HG03342 (cell line): ENCODE data around the gene PARD3.

Experiments used
- ATAC-seq: cut with Tn5 transposase; IDR thresholded peaks from one replicate; pipeline ENCODE4 v1.9.1; 2021; ENCODE audit warnings: mild to moderate bottlenecking, moderate library complexity; ENCODE audit not compliant: unreplicated experiment

The PARD3 gene

GRCh38 chr10:34237898-34238455, 577.1 kb downstream of the PARD3 start:
- ATAC-seq = no peak

DNA sequence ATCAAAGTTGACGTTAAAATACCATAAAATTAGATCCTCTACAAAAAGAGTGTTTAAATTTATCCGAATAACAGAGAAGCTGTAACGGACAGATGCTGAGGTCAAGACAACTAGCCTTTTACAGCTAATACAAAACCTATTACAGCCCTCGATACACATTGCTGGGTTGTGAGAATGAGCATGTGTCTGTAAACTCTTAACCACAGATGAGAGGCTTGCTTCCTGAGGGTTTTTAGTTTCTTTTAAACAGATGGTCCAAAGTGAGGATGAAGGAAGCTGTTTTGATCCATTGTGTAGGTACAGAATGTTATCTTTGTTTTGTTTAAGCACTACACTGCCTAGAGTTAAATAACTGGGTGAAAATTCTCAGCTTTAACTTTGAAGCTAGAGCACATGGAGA, 578.2 kb downstream of the PARD3 start:
- ATAC-seq = no peak

DNA sequence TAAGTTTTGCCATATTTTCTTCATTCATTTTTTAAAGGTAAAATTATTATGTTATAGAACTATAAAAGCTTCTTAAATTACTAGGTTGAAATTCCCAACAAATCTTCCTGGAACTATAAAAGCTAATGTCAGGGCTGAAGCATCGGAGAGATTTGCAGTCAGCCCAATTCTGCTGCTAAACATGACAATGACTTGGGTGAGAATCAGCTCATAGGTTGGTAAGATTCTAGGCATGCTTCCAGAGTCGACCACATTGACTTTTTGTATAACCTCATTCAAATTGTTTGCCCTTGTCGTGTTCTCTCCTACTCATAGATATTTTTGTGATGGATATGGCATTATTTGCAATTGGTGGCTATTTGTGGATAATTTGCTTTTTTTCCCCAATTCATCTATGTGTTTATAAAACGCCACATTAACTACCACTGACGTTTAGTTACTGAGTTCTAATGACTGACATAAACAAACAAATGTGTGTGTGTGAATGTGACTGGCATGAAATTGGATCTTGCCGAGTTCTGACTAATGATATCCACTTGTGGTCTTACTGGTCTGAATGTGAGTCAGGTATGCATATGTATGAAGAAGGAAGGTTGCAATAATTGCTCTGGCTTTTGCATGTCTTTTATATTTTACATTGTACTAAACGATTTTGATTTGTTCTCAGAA, 579.8 kb downstream of the PARD3 start:
- no peak for ATAC-seq

GRCh38 chr10:34232481-34232880, 582.6 kb downstream of the PARD3 start:
- no peak for ATAC-seq

DNA sequence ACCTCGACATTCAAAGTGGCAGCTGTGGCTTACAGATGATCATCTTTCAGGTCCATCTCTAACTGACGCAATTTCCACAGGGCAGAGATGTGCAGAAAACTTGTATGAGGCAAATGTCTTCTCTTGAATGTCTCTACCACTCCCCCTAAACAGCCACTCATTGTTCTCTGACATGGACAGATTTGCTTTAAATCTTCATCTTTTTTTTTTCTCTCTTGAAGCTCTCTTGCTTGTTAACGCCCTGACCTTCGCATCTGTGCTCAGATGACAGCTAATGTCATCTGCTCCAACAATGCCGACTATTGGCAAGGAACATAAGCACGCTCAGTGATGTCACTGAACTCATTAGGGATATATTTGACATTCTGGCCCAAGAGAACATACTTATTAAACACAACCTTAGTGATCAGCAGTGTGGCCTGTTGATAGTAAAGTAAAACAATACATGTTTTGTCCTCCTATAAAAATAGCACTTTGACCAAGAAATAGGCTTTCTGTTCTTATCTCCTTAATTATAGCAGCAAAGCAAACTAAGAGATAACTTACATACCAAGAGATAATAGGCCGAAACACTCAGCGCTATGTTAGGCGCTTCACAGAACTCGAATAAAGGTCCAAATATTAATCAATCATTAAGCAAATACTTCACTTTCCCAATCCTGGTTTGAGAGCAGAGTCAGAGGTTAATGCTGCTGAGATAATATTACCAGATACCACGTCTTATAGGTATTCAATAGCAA, 583.5 kb downstream of the PARD3 start:
- ATAC-seq = no peak

DNA sequence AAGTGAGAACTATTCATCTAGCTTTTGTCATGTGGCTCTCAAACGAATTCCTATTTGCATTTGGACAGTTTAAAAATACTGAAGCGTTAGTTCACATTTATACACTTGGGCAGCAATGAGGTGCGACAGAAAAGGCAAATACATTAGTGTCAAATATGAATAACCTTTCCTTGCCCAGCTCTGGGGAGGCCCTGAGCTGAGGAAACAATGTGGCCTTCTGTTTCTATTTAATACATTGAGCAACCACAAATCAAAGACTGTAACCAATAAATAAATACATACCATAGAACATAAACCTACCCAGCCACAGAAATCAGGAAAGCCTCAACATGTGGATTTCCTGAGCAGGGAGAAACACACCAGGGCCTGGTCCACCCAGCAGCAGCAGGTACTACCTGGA, 585.2 kb downstream of the PARD3 start:
- ATAC-seq = no peak

GRCh38 chr10:34228066-34228465, 587.0 kb downstream of the PARD3 start:
- ATAC-seq = no peak

DNA sequence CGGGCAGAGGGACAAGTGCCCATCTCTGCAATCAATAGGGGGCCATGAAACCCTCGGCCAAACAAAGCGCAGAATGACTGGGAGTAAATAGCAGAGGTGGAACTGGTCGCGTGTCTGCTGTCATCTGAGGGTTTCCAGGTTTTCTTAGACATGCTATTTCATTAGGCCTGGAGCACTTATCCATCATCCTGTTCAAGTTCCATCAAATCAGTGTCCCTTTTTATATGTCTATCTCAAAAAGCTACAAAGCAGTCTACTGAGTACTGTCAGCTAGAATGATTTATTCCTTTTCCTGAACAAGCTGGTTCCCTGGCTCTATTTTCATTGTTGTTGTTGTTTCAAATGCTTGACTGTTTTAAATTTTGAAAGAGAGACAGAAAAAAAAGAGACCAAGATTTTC, 590.5 kb downstream of the PARD3 start:
- no peak for ATAC-seq

- ATAC-seq = no peak
Observed at GRCh38 chr10:34223658-34224057, 591.4 kb downstream of the PARD3 start.

DNA sequence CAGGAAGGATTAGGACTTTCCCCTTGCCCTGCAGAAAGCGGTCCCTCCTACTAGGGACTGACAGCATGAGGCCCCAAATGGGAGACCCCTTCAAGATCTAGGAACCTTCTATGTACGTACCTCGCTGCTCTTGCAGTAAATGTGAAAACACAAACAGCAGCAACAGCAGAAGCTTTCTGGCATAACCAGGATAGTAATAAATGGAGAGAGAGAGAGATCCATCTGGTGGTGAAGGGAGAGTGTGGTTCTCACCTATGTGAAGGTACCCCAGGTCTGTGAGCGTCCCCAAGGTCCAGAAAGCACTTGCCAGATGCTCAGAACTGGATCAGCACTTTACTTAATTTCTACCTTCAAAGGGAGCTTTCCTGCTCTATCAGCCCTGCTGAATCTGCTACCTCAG, 592.7 kb downstream of the PARD3 start:
- ATAC-seq = no peak

DNA sequence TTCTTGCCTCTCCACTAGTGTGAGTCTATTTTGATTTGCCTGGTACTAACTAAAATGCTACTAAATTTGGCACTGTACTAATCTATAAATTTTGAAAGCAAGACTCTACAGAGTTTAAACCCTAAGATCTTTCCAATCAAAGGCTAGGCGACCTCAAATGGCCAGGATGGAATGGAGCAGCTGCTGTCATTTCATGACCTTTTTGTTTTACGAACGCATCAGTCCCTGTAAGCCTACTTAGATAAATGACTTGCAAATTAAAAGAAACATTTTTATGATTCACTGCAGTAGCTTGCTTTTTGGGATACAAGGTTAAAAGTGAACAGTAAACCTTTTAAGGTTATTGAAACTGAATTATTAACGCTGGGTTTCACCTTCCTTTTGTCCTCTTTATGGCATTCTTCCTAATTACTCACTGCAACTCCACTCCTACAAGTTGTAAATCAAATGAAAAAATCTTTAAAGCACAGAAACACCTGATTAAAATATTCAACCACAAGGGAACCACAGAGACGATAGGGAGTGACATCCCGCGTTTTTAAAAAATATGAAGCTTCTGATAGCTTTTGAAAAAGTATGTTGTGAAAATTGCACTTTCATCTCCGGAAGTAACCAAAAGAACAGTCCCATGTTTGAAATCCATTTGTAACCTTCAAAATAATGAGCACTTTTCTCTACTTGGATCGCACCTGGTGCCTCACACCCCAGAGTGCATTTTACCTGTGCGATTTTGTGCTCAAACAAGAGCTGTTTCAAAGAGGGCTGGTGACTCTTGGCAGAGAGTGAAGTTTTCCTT, 595.1 kb downstream of the PARD3 start:
- ATAC-seq = no peak

- ATAC-seq = no peak
Observed at GRCh38 chr10:34217524-34217923, 597.6 kb downstream of the PARD3 start.

DNA sequence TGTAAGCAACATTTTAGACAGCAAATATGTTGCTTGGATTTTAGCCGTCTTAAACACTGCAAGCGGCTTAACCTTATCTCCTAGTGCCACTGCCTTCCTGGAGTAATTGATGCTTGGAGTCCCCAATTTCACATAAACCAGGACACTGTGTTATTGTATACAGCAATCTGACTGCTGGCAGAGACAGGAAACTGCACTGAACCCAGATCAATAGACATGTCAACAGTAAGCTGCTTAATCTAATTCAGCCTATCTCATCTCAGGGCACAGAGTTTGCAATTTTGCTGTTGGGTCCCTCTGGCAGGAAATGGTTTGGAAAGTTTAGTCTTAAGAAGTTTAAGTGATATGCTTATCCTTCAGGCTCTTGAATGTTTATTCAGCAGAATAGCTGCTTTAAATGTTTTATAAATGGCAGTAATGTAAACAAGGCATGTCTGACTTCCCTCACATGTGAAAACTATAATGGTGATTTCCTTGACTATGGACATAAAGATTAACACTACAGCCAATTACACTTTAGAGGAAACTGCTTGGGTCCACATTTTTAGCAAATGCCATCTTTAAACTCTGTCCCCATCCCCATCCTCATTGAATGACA, 598.6 kb downstream of the PARD3 start:
- no peak for ATAC-seq

DNA sequence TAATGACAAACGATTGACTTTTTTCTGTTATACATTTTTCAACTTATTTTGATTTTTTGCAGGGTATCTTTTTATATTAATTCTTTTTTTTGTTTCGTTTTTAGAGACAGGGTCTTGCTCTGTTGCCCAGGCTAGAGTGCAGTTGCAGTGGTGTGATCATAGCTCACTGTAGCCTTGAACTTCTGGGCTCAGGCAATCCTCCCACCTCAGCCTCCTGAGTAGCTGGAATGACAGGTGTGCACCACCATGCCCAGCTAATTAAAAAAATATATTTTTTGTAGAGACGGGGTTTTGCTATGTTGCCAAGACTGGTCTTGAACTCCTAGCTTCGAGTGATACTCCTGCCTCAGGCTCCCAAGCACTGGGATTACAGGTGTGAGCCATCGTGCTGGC, 601.3 kb downstream of the PARD3 start:
- no peak for ATAC-seq

DNA sequence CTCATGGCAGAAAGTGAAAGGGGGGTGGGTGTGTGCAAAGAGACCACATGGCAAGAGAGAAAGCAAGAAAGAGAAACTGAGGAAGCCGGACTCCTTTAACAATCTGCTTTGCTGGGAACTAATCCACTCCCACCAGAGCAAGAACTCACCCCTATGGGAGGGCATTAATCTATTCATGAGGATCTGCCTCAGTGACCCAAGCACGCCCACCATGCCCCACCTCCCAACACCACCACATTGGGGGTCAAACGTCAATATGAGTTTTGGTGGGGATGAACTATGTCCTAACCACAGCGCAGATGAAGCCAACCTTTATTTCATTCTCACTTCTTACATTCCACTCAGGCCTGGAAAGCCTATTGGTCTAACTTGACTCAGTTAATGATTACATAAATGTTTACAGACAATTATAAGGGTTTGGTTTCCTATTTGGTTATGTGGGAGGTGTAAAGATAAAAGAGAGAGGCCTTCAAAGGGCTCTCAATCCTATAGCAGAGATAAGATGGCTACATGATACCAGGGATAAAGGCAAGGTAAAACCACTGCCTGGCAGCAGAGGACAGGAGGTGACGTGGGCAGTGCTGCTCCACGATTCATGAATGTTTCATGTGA, 601.8 kb downstream of the PARD3 start:
- ATAC-seq = no peak

DNA sequence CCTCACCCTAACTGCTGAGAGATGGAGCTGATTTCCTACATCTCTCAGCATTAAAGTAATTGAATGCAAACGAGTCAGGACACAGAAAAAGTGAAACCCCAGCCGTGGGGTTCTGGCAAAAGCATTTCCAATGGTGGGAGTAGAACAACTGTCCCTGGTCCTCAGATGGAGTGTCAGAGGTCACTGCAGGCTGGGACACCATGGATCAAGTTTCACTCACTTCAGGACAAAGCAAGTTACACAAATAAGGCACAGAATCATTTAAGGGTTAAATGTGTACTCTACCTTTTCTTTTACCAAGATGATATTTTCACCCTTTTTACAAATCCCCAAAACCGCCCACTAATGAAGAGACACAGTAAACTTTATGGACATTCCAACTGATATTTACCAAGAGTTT, 607.8 kb downstream of the PARD3 start:
- ATAC-seq = no peak

GRCh38 chr10:34206935-34207268, 608.2 kb downstream of the PARD3 start:
- ATAC-seq = no peak

DNA sequence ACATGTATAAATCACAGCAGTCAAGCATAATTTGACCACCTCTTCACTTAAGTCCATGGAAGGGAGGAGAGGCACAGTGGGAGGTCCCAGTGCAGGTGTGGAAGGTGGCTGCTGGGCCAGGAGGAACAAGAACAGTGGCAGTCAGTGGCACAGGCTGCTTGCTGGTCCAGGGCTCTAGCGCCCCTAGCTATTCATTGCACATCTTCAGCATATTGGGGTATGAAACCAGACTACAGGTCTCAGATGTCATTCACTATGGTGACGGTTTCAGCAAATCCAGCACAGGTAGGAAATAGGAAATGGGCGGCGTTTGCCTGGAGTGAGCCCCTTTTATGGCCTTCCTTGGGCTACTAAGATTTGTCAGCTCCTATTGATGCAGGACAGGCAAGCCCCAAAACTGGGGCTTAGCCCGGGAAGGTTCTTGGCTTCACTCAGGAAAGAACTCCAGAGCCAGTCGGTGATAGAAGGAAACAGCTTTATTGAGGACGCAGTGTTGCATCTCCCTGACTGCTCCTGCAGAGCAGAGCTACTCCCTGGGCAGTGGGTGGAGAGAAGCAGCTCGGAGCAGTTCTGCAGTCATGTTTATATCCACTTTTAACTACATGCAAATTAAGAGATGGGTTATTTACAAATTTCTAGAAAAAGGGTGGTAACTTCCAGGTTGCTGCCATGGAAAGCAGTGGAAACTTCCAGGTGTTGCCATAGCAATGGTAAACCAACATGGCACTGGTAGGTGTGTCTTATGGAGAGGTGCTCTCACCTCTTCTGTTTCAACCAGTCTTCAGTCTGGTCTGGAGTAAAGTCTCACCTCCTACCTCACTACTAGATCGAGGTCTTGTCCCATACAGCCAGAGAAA, 608.8 kb downstream of the PARD3 start:
- no peak for ATAC-seq

DNA sequence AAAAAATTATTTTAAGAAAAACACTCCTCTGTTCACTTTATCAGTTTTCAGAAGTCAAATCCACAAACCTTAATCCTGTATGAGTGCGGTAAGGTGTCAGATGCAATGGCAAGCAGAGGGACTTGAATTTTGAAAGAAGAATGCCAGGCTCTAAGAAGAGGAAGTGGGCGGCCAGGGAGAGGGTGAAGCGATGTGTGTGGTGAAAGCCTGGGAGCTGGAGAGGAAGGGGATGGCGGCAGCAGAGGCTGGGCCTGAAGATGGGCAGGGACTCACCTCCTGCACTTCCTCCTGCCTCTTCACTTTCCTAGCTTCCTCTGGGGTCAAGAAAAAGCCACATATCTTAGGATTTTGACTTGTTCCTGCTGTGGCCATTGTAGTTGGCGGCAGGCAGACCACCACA, 609.6 kb downstream of the PARD3 start:
- ATAC-seq = no peak
